Psoas muscle (tissue), 8 donors: ENCODE data around the gene OTUB2. TPM values are rescaled to one million over a fixed set of nuclear protein-coding genes. Genes with fewer than 3 reads are reported as not detected.

Experiments used
- ATAC-seq, 4 donors: fragments of 200-7000 bp; cut with Tn5 transposase; one replicate each; pipeline ENCODE4 v1.9.1; 2020; ENCODE audit warnings: moderate library complexity in 3 of 4, mild to moderate bottlenecking in 2 of 4
- DNase-seq, 2 donors: peaks; one replicate each; pipeline ENCODE4 v3.0.0-alpha.2; 2020
- H3K27ac ChIP-seq: fragments of 200-600 bp; one replicate; pipeline ENCODE4 v1.8.0; 2022
- H3K27me3 ChIP-seq, 3 donors: fragments of 200-600 bp in 1 of 3; one replicate each; pipeline versions ENCODE4 v1.6.1 to v1.8.0; 2013 to 2022; ENCODE audit warnings: low read length in 2 of 3, mild to moderate bottlenecking in 2 of 3, moderate library complexity in 1 of 3; ENCODE audit not compliant: insufficient read depth in 3 of 3
- H3K36me3 ChIP-seq, 2 donors: fragments of 200-600 bp in 1 of 2; one replicate each; pipeline versions ENCODE4 v1.6.1 to v1.8.0; 2013 to 2022; ENCODE audit warnings: low read depth in 1 of 2, mild to moderate bottlenecking in 1 of 2, moderate library complexity in 1 of 2; ENCODE audit not compliant: insufficient read depth in 1 of 2
- H3K4me1 ChIP-seq: fragments of 200-600 bp; one replicate; pipeline ENCODE4 v1.8.0; 2022
- H3K4me3 ChIP-seq: fragments of 200-600 bp; one replicate; pipeline ENCODE4 v1.8.0; 2022; ENCODE audit warnings: mild to moderate bottlenecking
- H3K9me3 ChIP-seq: fragments of 200-600 bp; one replicate; pipeline ENCODE4 v1.8.0; 2022
- CTCF ChIP-seq: fragments of 200-600 bp; IDR thresholded peaks from one replicate; pipeline ENCODE4 v1.8.0; 2022; ENCODE audit warnings: antibody characterized with exemption
- WGBS, 3 donors: extraction: QIAGEN DNeasy Blood & Tissue Kit; methylation state at CpG; one replicate each; pipeline versions ENCODE4 v1.1.6 to v1.1.7; 2013; 5-methylcytosine and 5-hydroxymethylcytosine counted together
- intact Hi-C, 2 donors: fragments of 100-400 bp; cut with DNase I; formaldehyde crosslinking; loops; one replicate each; pipeline versions ENCODE4 v1.11.0 to v1.14.2; 2022
- polyA plus RNA-seq, 3 donors: library from polyadenylated mRNA; stranded (reverse); fragments of 200-250 nt; gene quantifications; one replicate each; pipeline ENCODE4 v1.2.3, GENCODE V29; 2013
- total RNA-seq, 4 donors: library from RNA; stranded (reverse); fragmentation: NEBNext Ultra II Directional in 2 of 4; extraction: Animal tissue kit (Norgen Biotek cat#: 25700) in 2 of 4; gene quantifications; one replicate each; pipeline versions ENCODE4 v1.2.1 to v1.2.4, GENCODE V29; 2021 to 2023
- donor health status: healthy with polysubstance abuse.
- donor health status: DM: no; HTN: no; CAD: no; lungs with moderate emphysema.
- donor health status: Bipolar disorder and iron deficiency.
- donor health status: healthy.
- donor health status: DM: yes; HTN: yes; CAD: no.
- donor health status: DM: no; HTN: no; CAD: no.
- donor health status: DM: no; HTN: no; CAD: no.
- donor health status: DM: yes; HTN: yes; CAD: no.

OTUB2 gene
- total and polyA plus RNA-seq, 7 donors = 0.04 to 0.96 (median 0.09) TPM

GRCh38 chr14:94029265-94029664 is 3.1 kb downstream of the OTUB2 start:
- no peak for TF ChIP-seq CTCF
- ATAC-seq (no peak), DNase-seq (no peak)
- 60 to 76% (median 62%) methylated on average over 4 of the region's 4 CpGs for WGBS, 3 donors
- no peak overlapping the region for H3K4me3 ChIP-seq
- no peaks in the 10 kb centered on the region for H3K27me3 ChIP-seq
- H3K9me3 ChIP-seq = no peaks in the 10 kb centered on the region
- H3K27ac ChIP-seq = no peak overlapping the region
- H3K36me3 ChIP-seq = no peaks in the 10 kb centered on the region
- intact Hi-C loops = loop anchor here in 1 of 2 donors (10.0 kb wide), 1 partner anchor 374 kb away; no protein-coding TSS in a partner anchor
- no peaks in the 10 kb centered on the region for H3K4me1 ChIP-seq

GRCh38 chr14:94029671-94030203 is 3.6 kb downstream of the OTUB2 start:
- no peak for TF ChIP-seq CTCF
- intact Hi-C loops = loop anchor here in 1 of 2 donors (10.0 kb wide), 1 partner anchor 375 kb away; no protein-coding TSS in a partner anchor
- no peak for DNase-seq
- Histone ChIP-seq H3K27me3 (no peaks in the 10 kb centered on the region), H3K9me3 (no peaks in the 10 kb centered on the region), H3K36me3 (no peaks in the 10 kb centered on the region), H3K27ac (no peak overlapping the region), H3K4me3 (no peak overlapping the region), H3K4me1 (no peaks in the 10 kb centered on the region)
- no peak for ATAC-seq
- WGBS, 3 donors = 89 to 92% (median 89%) methylated on average over 7 of the region's 7 CpGs

- WGBS, 3 donors = 86 to 93% (median 87%) methylated on average over 14 of the region's 14 CpGs
- no peaks in the 10 kb centered on the region for H3K27me3 ChIP-seq
- H3K27ac ChIP-seq = no peak overlapping the region
- TF ChIP-seq CTCF = no peak
- H3K36me3 ChIP-seq = no peaks in the 10 kb centered on the region
- no peaks in the 10 kb centered on the region for H3K4me1 ChIP-seq
- intact Hi-C loops = no loop called here
- DNase-seq (no peak), ATAC-seq (no peak)
- no peaks in the 10 kb centered on the region for H3K9me3 ChIP-seq
- no peak overlapping the region for H3K4me3 ChIP-seq
These were observed 4.4 kb downstream of the OTUB2 start for GRCh38 chr14:94030571-94030970.

- H3K4me3 ChIP-seq = no peak overlapping the region
- WGBS, 3 donors = 85 to 90% (median 86%) methylated on average over 8 of the region's 8 CpGs
- TF ChIP-seq CTCF = no peak
- H3K27ac ChIP-seq = no peak overlapping the region
- no peaks in the 10 kb centered on the region for H3K9me3 ChIP-seq
- H3K27me3 ChIP-seq = no peaks in the 10 kb centered on the region
- H3K4me1 ChIP-seq = no peaks in the 10 kb centered on the region
- intact Hi-C loops = no loop called here
- no peaks in the 10 kb centered on the region for H3K36me3 ChIP-seq
- ATAC-seq = no peak
- no peak for DNase-seq
These were observed 5.2 kb downstream of the OTUB2 start for GRCh38 chr14:94031161-94031882.
